Progenitor cell of endocrine pancreas (in vitro differentiated cells): Measurements from ENCODE around the gene MAST4. TPM values are rescaled to one million over a fixed set of nuclear protein-coding genes. Genes with fewer than 3 reads are reported as not detected.

Experiments
- DNase-seq: peaks from one replicate; pipeline ENCODE4 v3.0.0; 2021; ENCODE audit warnings: low spot score; ENCODE audit not compliant: unreplicated experiment
- H3K27ac Mint-ChIP-seq: 2 replicates; pipeline ENCODE4 v1.8.0; 2021; ENCODE audit warnings: mild to moderate bottlenecking, moderate library complexity, mixed read lengths
- H3K27me3 Mint-ChIP-seq: 2 replicates; pipeline ENCODE4 v1.8.0; 2021; ENCODE audit warnings: mixed read lengths
- H3K36me3 Mint-ChIP-seq: 2 replicates; pipeline ENCODE4 v1.8.0; 2022; ENCODE audit warnings: mixed read lengths; ENCODE audit not compliant: insufficient read depth
- H3K4me1 Mint-ChIP-seq: 2 replicates; pipeline ENCODE4 v1.8.0; 2021; ENCODE audit warnings: low read depth, mixed read lengths
- H3K4me3 Mint-ChIP-seq: 2 replicates; pipeline ENCODE4 v1.8.0; 2021; ENCODE audit warnings: low read depth, mild to moderate bottlenecking, moderate library complexity, mixed read lengths
- H3K9me3 Mint-ChIP-seq: 2 replicates; pipeline ENCODE4 v1.8.0; 2021; ENCODE audit warnings: low read depth, mixed read lengths
- total RNA-seq: library from RNA; stranded (reverse); gene quantifications from 2 replicates; pipeline ENCODE4 v1.2.1, GENCODE V29; 2021
- TF ChIP-seq, protein P1 (sequence below): fragments of 200-600 bp; sonication (generic); IDR thresholded peaks from one replicate; pipeline ENCODE4 v1.5.0; 2021; ENCODE audit warnings: antibody characterized with exemption, mild to moderate bottlenecking; ENCODE audit not compliant: unreplicated experiment

MAST4 gene
- total RNA-seq, 1 donor from 2014 or later, result 45.3 TPM

DNA sequence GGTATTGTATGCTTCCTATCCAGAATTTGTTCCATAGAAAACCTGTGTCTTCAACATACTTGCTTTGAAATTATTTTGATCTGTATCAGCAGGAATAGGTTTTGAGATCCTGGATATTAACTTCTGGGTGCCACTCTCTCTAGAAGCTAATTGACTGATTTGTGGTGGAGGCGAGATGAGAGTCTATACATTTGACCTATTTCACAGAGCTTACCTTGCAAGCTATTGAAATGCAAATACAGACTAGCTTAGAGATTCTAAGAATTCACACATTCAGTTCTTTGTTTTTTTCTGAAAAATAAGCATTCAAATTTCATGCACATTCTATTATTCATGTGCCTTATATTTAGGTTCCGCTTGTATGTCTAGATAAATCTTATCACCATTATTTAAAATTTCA is 246.3 kb downstream of the MAST4 start:
- Mint-ChIP-seq H3K4me1 (peaks cover 3% of the 10 kb centered on the region), H3K36me3 (peaks cover 2% of the 10 kb centered on the region), H3K9me3 (no peaks in the 10 kb centered on the region), H3K4me3 (no peak overlapping the region), H3K27ac (no peak overlapping the region), H3K27me3 (no peaks in the 10 kb centered on the region)
- DNase-seq, result no peak
- TF ChIP-seq, protein P1, sequence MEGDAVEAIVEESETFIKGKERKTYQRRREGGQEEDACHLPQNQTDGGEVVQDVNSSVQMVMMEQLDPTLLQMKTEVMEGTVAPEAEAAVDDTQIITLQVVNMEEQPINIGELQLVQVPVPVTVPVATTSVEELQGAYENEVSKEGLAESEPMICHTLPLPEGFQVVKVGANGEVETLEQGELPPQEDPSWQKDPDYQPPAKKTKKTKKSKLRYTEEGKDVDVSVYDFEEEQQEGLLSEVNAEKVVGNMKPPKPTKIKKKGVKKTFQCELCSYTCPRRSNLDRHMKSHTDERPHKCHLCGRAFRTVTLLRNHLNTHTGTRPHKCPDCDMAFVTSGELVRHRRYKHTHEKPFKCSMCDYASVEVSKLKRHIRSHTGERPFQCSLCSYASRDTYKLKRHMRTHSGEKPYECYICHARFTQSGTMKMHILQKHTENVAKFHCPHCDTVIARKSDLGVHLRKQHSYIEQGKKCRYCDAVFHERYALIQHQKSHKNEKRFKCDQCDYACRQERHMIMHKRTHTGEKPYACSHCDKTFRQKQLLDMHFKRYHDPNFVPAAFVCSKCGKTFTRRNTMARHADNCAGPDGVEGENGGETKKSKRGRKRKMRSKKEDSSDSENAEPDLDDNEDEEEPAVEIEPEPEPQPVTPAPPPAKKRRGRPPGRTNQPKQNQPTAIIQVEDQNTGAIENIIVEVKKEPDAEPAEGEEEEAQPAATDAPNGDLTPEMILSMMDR, result no peak

DNA sequence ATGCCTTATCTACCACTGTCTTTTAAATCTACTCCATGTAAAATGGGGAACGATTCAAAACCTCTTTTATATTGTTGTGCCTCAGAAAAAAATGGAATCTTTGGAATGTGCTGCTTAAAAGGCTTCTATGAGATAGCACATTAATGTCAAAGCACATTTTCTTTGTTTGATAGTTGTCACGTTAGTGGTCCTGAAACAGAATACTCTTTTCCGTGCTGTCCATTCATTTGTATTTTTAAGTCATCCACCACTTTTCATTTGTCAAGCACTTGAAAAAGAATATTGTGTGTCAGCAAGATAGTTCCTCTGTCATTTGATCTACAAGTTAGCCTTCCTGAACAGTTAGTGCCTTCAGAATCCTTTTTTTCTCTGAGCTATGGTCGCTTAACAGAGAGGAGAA is 246.9 kb downstream of the MAST4 start:
- H3K36me3 Mint-ChIP-seq, result peaks cover 2% of the 10 kb centered on the region
- peaks cover 3% of the 10 kb centered on the region for H3K4me1 Mint-ChIP-seq
- H3K27me3 Mint-ChIP-seq, result no peaks in the 10 kb centered on the region
- H3K4me3 Mint-ChIP-seq, result no peak overlapping the region
- no peak overlapping the region for H3K27ac Mint-ChIP-seq
- no peak for DNase-seq
- TF ChIP-seq, protein P1, result no peak
- no peaks in the 10 kb centered on the region for H3K9me3 Mint-ChIP-seq

DNA sequence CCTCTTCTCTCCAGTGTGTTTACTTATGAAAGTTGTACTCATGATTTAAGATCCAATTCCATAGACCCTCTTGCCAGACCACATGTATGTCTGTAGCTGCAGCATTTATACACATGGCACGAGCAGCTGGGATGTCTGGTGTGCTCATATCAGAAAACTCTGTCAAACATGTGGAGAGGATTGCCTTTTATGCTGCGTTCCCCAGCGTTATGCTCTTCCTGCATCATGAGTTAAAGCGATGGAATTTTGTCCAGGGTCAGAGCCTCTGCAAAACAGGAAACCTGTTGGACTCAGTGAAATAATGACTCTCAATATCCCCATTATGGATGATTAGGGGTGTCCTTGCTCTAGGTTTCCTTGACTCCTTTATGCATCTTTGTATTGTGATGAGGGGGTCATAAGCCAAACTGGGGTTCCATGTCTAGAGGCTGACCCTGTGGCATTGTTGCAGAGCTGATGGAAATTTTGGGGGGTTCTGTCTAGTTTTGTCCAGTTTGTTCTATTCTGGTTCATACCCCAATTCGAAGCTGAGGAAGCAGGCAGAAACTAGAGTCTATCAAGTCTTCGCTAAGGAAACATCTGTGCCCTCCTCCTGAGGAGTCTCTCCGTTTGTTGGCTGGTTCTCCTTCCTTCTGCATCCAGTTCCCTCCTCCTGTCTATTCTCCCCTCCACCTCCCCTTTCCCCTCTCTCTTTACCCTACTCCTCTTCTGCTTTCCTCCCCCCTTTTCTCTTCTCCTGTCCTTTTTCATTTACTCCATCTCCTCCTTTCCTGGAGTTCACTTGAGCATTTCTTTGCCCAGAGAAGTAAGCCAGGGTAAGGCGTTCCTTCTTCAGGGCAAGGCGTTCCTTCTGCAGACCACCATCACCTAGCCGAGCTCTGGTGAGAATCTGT is 252.8 kb downstream of the MAST4 start:
- TF ChIP-seq, protein P1, result no peak
- peaks cover 2% of the 10 kb centered on the region for H3K36me3 Mint-ChIP-seq
- no peaks in the 10 kb centered on the region for H3K9me3 Mint-ChIP-seq
- H3K4me1 Mint-ChIP-seq, result no peaks in the 10 kb centered on the region
- DNase-seq, result no peak
- H3K27me3 Mint-ChIP-seq, result no peaks in the 10 kb centered on the region
- no peak overlapping the region for H3K4me3 Mint-ChIP-seq
- H3K27ac Mint-ChIP-seq, result no peak overlapping the region

DNA sequence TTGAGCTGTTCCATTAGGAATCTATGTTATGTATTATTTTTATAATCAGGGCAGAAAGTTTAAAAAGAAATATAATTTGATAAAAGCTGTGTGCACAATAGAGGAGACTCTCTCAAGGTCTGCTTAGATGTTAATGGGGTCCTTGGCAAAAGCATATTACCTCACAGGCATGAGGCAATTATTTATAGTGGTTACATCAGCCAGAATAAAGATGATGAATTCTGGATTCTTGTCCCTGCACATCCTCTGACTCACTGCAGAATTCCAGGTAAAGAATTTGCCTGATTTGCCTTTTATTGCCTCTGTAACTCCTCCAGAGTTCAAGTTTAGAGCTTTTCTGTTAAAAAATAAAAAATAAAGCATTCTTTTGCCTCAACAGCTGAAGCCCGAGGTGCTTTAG is 253.6 kb downstream of the MAST4 start:
- TF ChIP-seq, protein P1, result no peak
- no peak for DNase-seq
- Mint-ChIP-seq H3K27me3 (no peaks in the 10 kb centered on the region), H3K36me3 (no peaks in the 10 kb centered on the region), H3K27ac (no peak overlapping the region), H3K9me3 (no peaks in the 10 kb centered on the region), H3K4me1 (no peaks in the 10 kb centered on the region), H3K4me3 (no peak overlapping the region)

DNA sequence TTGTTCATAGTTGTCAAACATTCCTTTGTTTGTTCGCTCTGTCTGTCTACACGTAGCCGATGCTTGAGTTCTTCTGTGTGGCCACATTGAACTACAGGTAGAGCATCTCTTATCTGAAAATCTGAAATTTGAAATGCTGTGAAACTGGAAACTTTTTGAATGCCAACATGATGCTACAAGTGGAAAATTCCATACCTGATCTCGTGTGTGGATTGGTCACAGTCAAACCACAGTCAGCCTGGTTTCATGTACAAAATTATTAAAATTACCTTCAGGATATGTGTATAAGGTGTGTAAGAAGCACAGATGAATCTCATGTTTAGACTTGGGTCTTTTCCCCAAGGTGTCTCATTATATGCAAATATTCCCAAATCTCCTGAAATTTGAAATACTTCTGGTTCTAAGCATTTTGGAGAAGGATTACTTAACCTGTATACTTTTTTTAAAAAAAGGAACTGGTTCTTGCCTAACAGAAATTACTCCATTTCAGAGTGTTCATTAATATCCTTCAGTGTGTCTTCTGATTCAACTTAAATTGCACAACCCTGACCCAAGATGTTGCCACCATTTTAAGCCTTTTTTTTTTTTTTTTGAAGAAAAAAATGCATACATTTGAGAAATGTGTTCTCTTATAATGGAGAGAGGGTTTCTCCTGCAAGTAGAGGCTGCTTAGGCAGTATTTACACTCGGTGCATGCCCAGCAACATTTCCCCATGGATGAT is 254.3 kb downstream of the MAST4 start:
- no peaks in the 10 kb centered on the region for H3K27me3 Mint-ChIP-seq
- no peaks in the 10 kb centered on the region for H3K4me1 Mint-ChIP-seq
- no peak overlapping the region for H3K4me3 Mint-ChIP-seq
- H3K36me3 Mint-ChIP-seq, result no peaks in the 10 kb centered on the region
- H3K27ac Mint-ChIP-seq, result peak overlapping the region; percentile 84
- no peak for DNase-seq
- no peaks in the 10 kb centered on the region for H3K9me3 Mint-ChIP-seq
- TF ChIP-seq, protein P1, result no peak
